IMR-90 (cell line): ENCODE results near the gene ADAM12. TPM values are rescaled to one million over a fixed set of nuclear protein-coding genes. Genes with fewer than 3 reads are reported as not detected.

Experiments used
- ATAC-seq: fragments of 200-7000 bp; cut with Tn5 transposase; 2 replicates; pipeline ENCODE4 v1.9.1; 2020; ENCODE audit warnings: low read depth, mild to moderate bottlenecking, moderate library complexity
- BruUV-seq: library from RNA; stranded (reverse); fragments of 400-500 nt; replicated peaks from 2 replicates; lab custom pipeline; 2021; lab: Mats Ljungman, UMichigan
- CTCF ChIA-PET: fragments of 300-600 bp; formaldehyde crosslinking; extraction: SDS; loops from one replicate; lab custom pipeline; 2021; ENCODE audit warnings: antibody characterized with exemption; lab: Yijun Ruan, JAX
- POLR2A ChIA-PET: fragments of 300-600 bp; sonication (Branson Sonifier 250); formaldehyde crosslinking; loops from one replicate; lab custom pipeline; 2022; ENCODE audit warnings: antibody characterized with exemption; ENCODE audit not compliant: unreplicated experiment; lab: Charles Lee
- DNase-seq: peaks from one replicate; pipeline ENCODE4 v3.0.0; 2013
- H2AFZ ChIP-seq: replicated peaks from 2 replicates; pipeline ENCODE3; 2013; ENCODE audit warnings: low read length, mild to moderate bottlenecking; ENCODE audit not compliant: poor library complexity
- H2AK5ac ChIP-seq: 2 replicates; pipeline ENCODE4 v1.6.1; 2013; ENCODE audit warnings: low read depth, low read length, inconsistent platforms
- H2AK9ac ChIP-seq: replicated peaks from 2 replicates; pipeline ENCODE3; 2013; ENCODE audit warnings: mild to moderate bottlenecking, low read depth, low read length, moderate library complexity; ENCODE audit not compliant: poor library complexity
- H2BK120ac ChIP-seq: 2 replicates; pipeline ENCODE4 v1.6.1; 2013; ENCODE audit warnings: low read depth, low read length, inconsistent platforms
- H2BK15ac ChIP-seq: 3 replicates; pipeline ENCODE4 v1.6.1; 2013; ENCODE audit warnings: low read depth, low read length, inconsistent platforms
- H2BK20ac ChIP-seq: 2 replicates; pipeline ENCODE4 v1.6.1; 2013; ENCODE audit warnings: low read depth, mild to moderate bottlenecking, inconsistent platforms, low read length, moderate library complexity
- H2BK5ac ChIP-seq: 2 replicates; pipeline ENCODE4 v1.6.1; 2013; ENCODE audit warnings: mild to moderate bottlenecking, low read depth, low read length, inconsistent platforms; ENCODE audit not compliant: poor library complexity, severe bottlenecking
- H3K14ac ChIP-seq: replicated peaks from 2 replicates; pipeline ENCODE4 v1.6.1; 2013; ENCODE audit warnings: low read depth, low read length, inconsistent platforms
- H3K18ac ChIP-seq: 2 replicates; pipeline ENCODE4 v1.6.1; 2013; ENCODE audit warnings: low read depth, low read length, control low read depth
- H3K23ac ChIP-seq: 2 replicates; pipeline ENCODE4 v1.6.1; 2013; ENCODE audit warnings: low read depth, low read length, inconsistent platforms
- H3K27ac ChIP-seq: 2 replicates; pipeline ENCODE4 v1.5.1; 2013; ENCODE audit warnings: mild to moderate bottlenecking, control low read depth, low read length; ENCODE audit not compliant: insufficient read depth
- H3K27me3 ChIP-seq: 2 replicates; pipeline ENCODE4 v1.6.1; 2013; ENCODE audit warnings: low read length; ENCODE audit not compliant: control insufficient read depth, insufficient read depth
- H3K36me3 ChIP-seq: 2 replicates; pipeline ENCODE4 v1.6.1; 2013; ENCODE audit warnings: low read length, mixed read lengths; ENCODE audit not compliant: control insufficient read depth, insufficient read depth
- H3K4ac ChIP-seq: 2 replicates; pipeline ENCODE4 v1.6.1; 2013; ENCODE audit warnings: low read depth, low read length, inconsistent platforms
- H3K4me1 ChIP-seq: 2 replicates; pipeline ENCODE4 v1.6.1; 2013; ENCODE audit warnings: low read length, mixed read lengths; ENCODE audit not compliant: control insufficient read depth, insufficient read depth
- H3K4me2 ChIP-seq: 2 replicates; pipeline ENCODE4 v1.6.1; 2013; ENCODE audit warnings: low read depth, mild to moderate bottlenecking, control low read depth, low read length, moderate library complexity
- H3K4me3 ChIP-seq: 2 replicates; pipeline ENCODE4 v1.5.1; 2013; ENCODE audit warnings: low read depth, mild to moderate bottlenecking, control low read depth, low read length, moderate library complexity; ENCODE audit not compliant: insufficient read depth
- H3K56ac ChIP-seq: 2 replicates; pipeline ENCODE4 v1.6.1; 2013; ENCODE audit warnings: low read length, inconsistent platforms; ENCODE audit not compliant: insufficient read depth; ENCODE audit errors: extremely low read depth
- H3K79me1 ChIP-seq, 2 experiments: 2 replicates each; pipeline ENCODE4 v1.6.1; 2013; ENCODE audit warnings: low read length in 2 of 2, inconsistent platforms in 1 of 2, low read depth in 1 of 2
- H3K9ac ChIP-seq: 2 replicates; pipeline ENCODE4 v1.6.1; 2013; ENCODE audit warnings: low read depth, low read length, control low read depth
- H3K9me1 ChIP-seq: 2 replicates; pipeline ENCODE4 v1.6.1; 2013; ENCODE audit warnings: low read length, inconsistent platforms; ENCODE audit not compliant: insufficient read depth
- H3K9me3 ChIP-seq: 2 replicates; pipeline ENCODE4 v1.6.1; 2013; ENCODE audit warnings: low read length; ENCODE audit not compliant: control insufficient read depth, insufficient read depth
- H4K20me1 ChIP-seq: 2 replicates; pipeline ENCODE4 v1.6.1; 2013; ENCODE audit warnings: low read length, inconsistent platforms; ENCODE audit not compliant: insufficient read depth
- H4K5ac ChIP-seq: 2 replicates; pipeline ENCODE4 v1.6.1; 2013; ENCODE audit warnings: mild to moderate bottlenecking, low read depth, low read length, control low read depth
- H4K8ac ChIP-seq, 2 experiments: 2 replicates each; pipeline ENCODE4 v1.6.1; 2013; ENCODE audit warnings: low read depth in 2 of 2, low read length in 2 of 2, control low read depth in 1 of 2, inconsistent platforms in 1 of 2
- H4K91ac ChIP-seq: 2 replicates; pipeline ENCODE4 v1.6.1; 2013; ENCODE audit warnings: low read depth, low read length, inconsistent platforms; ENCODE audit not compliant: insufficient read depth
- BHLHE40 ChIP-seq: fragments of 150-350 bp; IDR thresholded peaks from 2 replicates; pipeline ENCODE4 v1.6.1; 2016; ENCODE audit warnings: mild to moderate bottlenecking, low read depth, low read length
- CEBPB ChIP-seq: IDR thresholded peaks from 2 replicates; pipeline ENCODE4 v1.6.1; 2012; ENCODE audit warnings: low read depth, low read length, improper control_type of control experiment
- CHD1 ChIP-seq: IDR thresholded peaks from 2 replicates; pipeline ENCODE4 v1.6.1; 2012; ENCODE audit warnings: low read depth, low read length, improper control_type of control experiment
- CTCF ChIP-seq: conservative IDR thresholded peaks from 2 replicates; pipeline ENCODE4 v1.5.1; 2012; ENCODE audit warnings: mild to moderate bottlenecking, low read depth, low read length, improper control_type of control experiment
- ELK1 ChIP-seq: fragments of 150-350 bp; IDR thresholded peaks from 2 replicates; pipeline ENCODE4 v1.6.1; 2016; ENCODE audit warnings: low read depth, mild to moderate bottlenecking, low read length, moderate library complexity, borderline replicate concordance
- FOS ChIP-seq: fragments of 150-350 bp; IDR thresholded peaks from 2 replicates; pipeline ENCODE4 v1.6.1; 2016; ENCODE audit warnings: low read depth, low read length
- MAZ ChIP-seq: IDR thresholded peaks from 2 replicates; pipeline ENCODE4 v1.6.1; 2012; ENCODE audit warnings: low read depth, mild to moderate bottlenecking, low read length, improper control_type of control experiment, moderate library complexity, borderline replicate concordance
- MXI1 ChIP-seq: IDR thresholded peaks from 2 replicates; pipeline ENCODE4 v1.6.1; 2012; ENCODE audit warnings: low read depth, mild to moderate bottlenecking, low read length, moderate library complexity, borderline replicate concordance
- NFE2L2 ChIP-seq: fragments of 150-350 bp; IDR thresholded peaks from 2 replicates; pipeline ENCODE4 v1.6.1; 2016; ENCODE audit warnings: low read depth, mild to moderate bottlenecking, low read length
- POLR2A ChIP-seq: IDR thresholded peaks from 2 replicates; pipeline ENCODE4 v1.6.1; 2012; ENCODE audit warnings: mild to moderate bottlenecking, low read depth, low read length
- RCOR1 ChIP-seq: IDR thresholded peaks from 2 replicates; pipeline ENCODE4 v1.6.1; 2012; ENCODE audit warnings: mild to moderate bottlenecking, low read length, improper control_type of control experiment; ENCODE audit not compliant: insufficient replicate concordance
- SMC3 ChIP-seq: fragments of 150-350 bp; IDR thresholded peaks from 2 replicates; pipeline ENCODE4 v1.6.1; 2016; ENCODE audit warnings: low read depth, mild to moderate bottlenecking, antibody characterized with exemption, low read length, moderate library complexity
- USF2 ChIP-seq: fragments of 150-350 bp; IDR thresholded peaks from 2 replicates; pipeline ENCODE4 v1.6.1; 2017; ENCODE audit warnings: mild to moderate bottlenecking, antibody characterized with exemption, low read length, low read depth
- WGBS, 2 experiments: methylation state at CpG; one replicate each; pipeline versions ENCODE4 v1.1.5 to v1.1.7; 2013; ENCODE audit warnings: missing lambda C conversion rate in 2 of 2; ENCODE audit not compliant: insufficient read length in 1 of 2; ENCODE audit errors: extremely low coverage in 2 of 2; 5-methylcytosine and 5-hydroxymethylcytosine counted together
- dilution Hi-C: fragments of 300-500 bp; cut with HindIII; formaldehyde crosslinking; loops from one replicate; pipeline ENCODE4 v1.14.3; 2018; ENCODE audit warnings: low sequenced_read_pairs; ENCODE audit not compliant: unreplicated experiment
- in situ Hi-C: fragments of 300-500 bp; cut with MboI; formaldehyde crosslinking; loops from 3 replicates; pipeline ENCODE4 v1.14.3; 2019; ENCODE audit warnings: low sequenced_read_pairs, inconsistent platforms, mixed read lengths
- intact Hi-C: fragments of 100-400 bp; cut with micrococcal nuclease; formaldehyde crosslinking; loops from 2 replicates; pipeline ENCODE4 v1.10.0; 2022
- polyA plus RNA-seq, 3 experiments: library from polyadenylated mRNA; depleted of rRNA; stranded (reverse); fragments of >200 nt; gene quantifications; 2 replicates each; pipeline ENCODE4 v1.2.3, GENCODE V29; 2012; ENCODE audit warnings: low replicate concordance in 1 of 3
- total RNA-seq: library from RNA; depleted of rRNA; stranded (reverse); fragments of >200 nt; gene quantifications from 2 replicates; pipeline ENCODE4 v1.2.3, GENCODE V29; 2012

ADAM12 gene
- total and polyA plus RNA-seq, 2 of the 4 experiments (the other 2 are of a cell fraction): 9.6 to 10.2 TPM

- CTCF ChIA-PET: no interaction called here
- H3K56ac ChIP-seq: no peak overlapping the region
- in situ Hi-C loops (no loop called here), dilution Hi-C loops (no loop called here), intact Hi-C loops (no loop called here)
- H4K91ac ChIP-seq: no peak overlapping the region
- no peak overlapping the region for H3K18ac ChIP-seq
- H3K27me3 ChIP-seq: peaks cover 3% of the 10 kb centered on the region; the same call in 1 of the 2 replicates
- no peak for ATAC-seq
- H2AFZ ChIP-seq: no peak overlapping the region
- H4K20me1 ChIP-seq: no peaks in the 10 kb centered on the region
- H2BK15ac ChIP-seq: no peak overlapping the region
- H3K4ac ChIP-seq: no peak overlapping the region
- H3K23ac ChIP-seq: no peak overlapping the region
- TF ChIP-seq CHD1 (no peak), SMC3 (no peak), POLR2A (no peak), CEBPB (no peak), MXI1 (no peak), FOS (no peak), ELK1 (no peak), USF2 (no peak), BHLHE40 (no peak), NFE2L2 (no peak), MAZ (no peak), RCOR1 (no peak), CTCF (no peak)
- no peak overlapping the region for H3K9ac ChIP-seq
- no peaks in the 10 kb centered on the region; the same call in 1 of the 2 replicates for H3K9me1 ChIP-seq
- H2AK5ac ChIP-seq: no peak overlapping the region
- no peak overlapping the region for H3K14ac ChIP-seq
- no peak overlapping the region for H2AK9ac ChIP-seq
- no peaks in the 10 kb centered on the region for H3K36me3 ChIP-seq
- no peaks in the 10 kb centered on the region; the same call in 1 of the 2 replicates for H3K9me3 ChIP-seq
- BruUV-seq: no TSS peak
- H4K8ac ChIP-seq: no peak overlapping the region
- no peak overlapping the region for H3K4me3 ChIP-seq
- H2BK20ac ChIP-seq: no peak overlapping the region
- no CpG with 5 or more reads among the region's 3 CpGs for WGBS, 2 experiments
- H3K79me1 ChIP-seq: no peaks in the 10 kb centered on the region
- no peak overlapping the region for H4K5ac ChIP-seq
- H3K4me2 ChIP-seq: no peak overlapping the region
- no peak overlapping the region for H3K27ac ChIP-seq
- no peak for DNase-seq
- no peaks in the 10 kb centered on the region for H3K4me1 ChIP-seq
- H2BK120ac ChIP-seq: no peak overlapping the region
- POLR2A ChIA-PET: no interaction called here
- no peak overlapping the region for H2BK5ac ChIP-seq
These were observed 314.0 kb downstream of the ADAM12 start for GRCh38 chr10:126074291-126074690.
